Activated naive CD4-positive, alpha-beta T cell (primary cell): ENCODE measurements around the gene ACTR5.

Experiments used
- DNase-seq, 4 experiments: peaks; one replicate each; lab custom pipeline; 2025; lab: John Stamatoyannopoulos, UW

The ACTR5 gene

GRCh38 chr20:38748097-38748860 lies at the start of gene ACTR5:
Gene ACTR5, plus strand, starts transcription at chr20:38748460. Its CDS starts 19 bp downstream, at chr20:38748479.
- peak; percentile 90 to 98 (median 94) for DNase-seq

GRCh38 chr20:38698541-38698940 lies 49.7 kb upstream of the ACTR5 start:
- no peak for DNase-seq

- DNase-seq = no peak
These were observed 48.1 kb upstream of the ACTR5 start for GRCh38 chr20:38700141-38700540.

- DNase-seq = no peak
These were observed 47.3 kb upstream of the ACTR5 start for GRCh38 chr20:38700926-38701325.

- no peak for DNase-seq
These were observed 44.7 kb upstream of the ACTR5 start for GRCh38 chr20:38703526-38703925.

GRCh38 chr20:38704136-38704535 lies 44.1 kb upstream of the ACTR5 start:
- no peak for DNase-seq

- DNase-seq = no peak
These were observed 41.8 kb upstream of the ACTR5 start for GRCh38 chr20:38706509-38706908.

- DNase-seq = no peak
These were observed 34.0 kb upstream of the ACTR5 start for GRCh38 chr20:38714308-38714707.

GRCh38 chr20:38715646-38716045 lies 32.6 kb upstream of the ACTR5 start:
- DNase-seq = no peak

GRCh38 chr20:38722683-38723016 lies 25.6 kb upstream of the ACTR5 start:
- no peak for DNase-seq

GRCh38 chr20:38723017-38723847 lies 25.0 kb upstream of the ACTR5 start:
- DNase-seq = no peak

GRCh38 chr20:38723848-38724625 lies 24.2 kb upstream of the ACTR5 start, which contains the start of gene SLC32A1:
Gene SLC32A1, plus strand, starts transcription at chr20:38724486. Its CDS starts 239 bp downstream, at chr20:38724725.
- DNase-seq = no peak

GRCh38 chr20:38724626-38725147 lies 23.6 kb upstream of the ACTR5 start:
- DNase-seq = no peak

- DNase-seq = no peak
These were observed 22.9 kb upstream of the ACTR5 start for GRCh38 chr20:38725148-38725901.

GRCh38 chr20:38725931-38726803 lies 22.1 kb upstream of the ACTR5 start:
- peak in 1 of 4 experiments; percentile 21 for DNase-seq

GRCh38 chr20:38726804-38727606 lies 21.3 kb upstream of the ACTR5 start:
- DNase-seq = peak in 2 of 4 experiments; percentile 21 to 26

- no peak for DNase-seq
These were observed 20.6 kb upstream of the ACTR5 start for GRCh38 chr20:38727607-38728190.

- DNase-seq = no peak
These were observed 20.0 kb upstream of the ACTR5 start for GRCh38 chr20:38728191-38728781.
